Ovary (tissue), 9 donors: ENCODE results near the gene PRM1. TPM values are rescaled to one million over a fixed set of nuclear protein-coding genes. Genes with fewer than 3 reads are reported as not detected.

ENCODE experiments used
- DNase-seq, 5 donors: peaks; one replicate each; pipeline ENCODE4 v3.0.0-alpha.2; 2019 to 2020
- H3K27ac ChIP-seq, 2 donors: fragments of 200-600 bp; one replicate each; pipeline versions ENCODE4 v1.5.1 to v1.8.0; 2019 to 2022
- H3K27me3 ChIP-seq: fragments of 200-600 bp; one replicate; pipeline ENCODE4 v1.8.0; 2022
- H3K36me3 ChIP-seq: fragments of 200-600 bp; sonication (generic); one replicate; pipeline ENCODE4 v1.5.1; 2019
- H3K4me1 ChIP-seq: one replicate; pipeline ENCODE4 v1.8.1; 2013; ENCODE audit warnings: mild to moderate bottlenecking, moderate library complexity; ENCODE audit not compliant: insufficient read depth
- H3K4me3 ChIP-seq: fragments of 200-600 bp; sonication (generic); one replicate; pipeline ENCODE4 v1.5.1; 2017
- H3K9me3 ChIP-seq, 2 donors: fragments of 200-600 bp in 1 of 2; sonication (generic) in 1 of 2; one replicate each; pipeline versions ENCODE4 v1.5.1 to v1.8.1; 2013 to 2019; ENCODE audit warnings: mild to moderate bottlenecking in 1 of 2, moderate library complexity in 1 of 2
- EP300 ChIP-seq: sonication (generic); formaldehyde crosslinking; IDR thresholded peaks from one replicate; pipeline ENCODE4 v1.6.1; 2017; ENCODE audit warnings: antibody characterized with exemption
- POLR2A ChIP-seq: fragments of 450-650 bp; IDR thresholded peaks from one replicate; pipeline ENCODE4 v1.6.1; 2017; ENCODE audit warnings: antibody characterized with exemption, mild to moderate bottlenecking, moderate library complexity
- WGBS, 3 donors: extraction: QIAGEN DNeasy Blood & Tissue Kit in 1 of 3; methylation state at CpG; one replicate each; pipeline versions ENCODE4 v1.1.5 to v1.1.7; 2013 to 2017; 5-methylcytosine and 5-hydroxymethylcytosine counted together
- intact Hi-C, 4 donors: fragments of 100-400 bp; cut with DNase I; formaldehyde crosslinking; loops; one replicate each; pipeline versions ENCODE4 v1.11.0 to v1.15.1; 2022 to 2023
- polyA plus RNA-seq, 2 donors: library from polyadenylated mRNA; stranded (reverse); fragments of 200-250 nt in 1 of 2; fragments of 350-450 nt in 1 of 2; fragmentation: Illumina TruSeq in 1 of 2; extraction: RNeasy Lipid Tissue Mini Kit (QIAGEN cat#74804) in 1 of 2; gene quantifications; one replicate each; pipeline ENCODE4 v1.2.3, GENCODE V29; 2013 to 2014
- total RNA-seq, 7 donors: library from RNA; depleted of rRNA in 2 of 7; stranded (reverse); fragments of >200 nt in 2 of 7; fragmentation: NEBNext Ultra II Directional in 3 of 7; extraction: Animal tissue kit (Norgen Biotek cat#: 25700) in 3 of 7; gene quantifications; one replicate each; pipeline versions ENCODE4 v1.1.0 to v1.2.4, GENCODE V29; 2016 to 2023
- TF ChIP-seq, protein P1 (sequence below), 3 donors: fragments of 450-650 bp in 2 of 3; fragments of 200-600 bp in 1 of 3; IDR thresholded peaks; one replicate each; pipeline versions ENCODE4 v1.5.1 to v1.8.0; 2016 to 2022; ENCODE audit warnings: antibody characterized with exemption in 3 of 3, mild to moderate bottlenecking in 1 of 3
- donor health status: DM: no; HTN: no; CAD: no; lungs with moderate emphysema.
- donor health status: DM: no; HTN: no; CAD: no.
- donor health status: Bipolar disorder and iron deficiency.
- donor health status: DM: yes; HTN: yes; CAD: no.
- donor health status: DM: no; HTN: no; CAD: no.
- donor health status: DM: yes; HTN: yes; CAD: no.

Gene PRM1
- total and polyA plus RNA-seq, 9 donors, result not detected

DNA sequence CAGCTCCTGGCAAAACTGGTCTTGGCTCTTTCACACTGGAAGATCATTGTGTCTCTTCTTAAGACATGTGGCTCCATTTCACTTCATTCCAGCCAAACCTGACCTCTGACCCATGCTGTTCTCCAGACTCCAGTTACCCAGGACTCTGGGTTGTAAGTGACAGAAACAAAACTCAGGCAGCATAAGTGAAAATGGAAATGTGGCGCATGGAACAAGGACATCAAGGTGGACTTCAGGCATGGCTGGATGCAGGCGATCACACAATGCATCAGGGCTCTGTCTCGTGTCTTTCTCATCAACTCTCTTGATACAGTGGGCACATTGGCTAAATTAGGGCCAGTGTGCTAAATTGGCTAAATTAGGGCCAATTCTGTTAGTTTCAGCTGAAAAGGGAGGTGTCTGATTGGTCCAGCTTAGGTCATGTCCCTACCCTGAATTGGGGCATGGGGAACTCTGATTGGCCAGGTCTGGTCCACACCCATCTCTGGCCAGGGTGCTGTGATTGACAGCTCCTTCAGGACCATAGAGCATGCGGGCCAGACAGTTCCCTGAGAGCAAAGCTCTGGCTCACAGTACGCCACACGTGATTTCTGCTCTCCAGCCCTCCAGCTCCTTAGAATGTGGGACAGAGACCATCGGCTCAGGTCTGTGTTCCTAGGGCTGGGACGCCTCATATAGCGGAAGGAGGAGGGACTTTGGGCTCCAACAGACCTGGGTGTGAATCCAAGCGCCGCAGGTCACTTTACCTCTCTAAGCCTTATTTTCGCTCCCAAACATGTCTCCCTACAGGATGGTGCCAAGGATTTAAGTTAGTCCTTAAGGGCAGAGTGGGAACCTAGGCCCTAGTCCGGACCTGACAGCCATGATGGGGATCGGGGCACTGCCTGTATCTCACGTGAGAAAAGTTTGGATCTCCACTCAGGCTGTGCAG is 42.6 kb downstream of the PRM1 start:
- no peaks in the 10 kb centered on the region for H3K27me3 ChIP-seq
- no peak for TF ChIP-seq POLR2A
- no peak for TF ChIP-seq EP300
- TF ChIP-seq, protein P1, sequence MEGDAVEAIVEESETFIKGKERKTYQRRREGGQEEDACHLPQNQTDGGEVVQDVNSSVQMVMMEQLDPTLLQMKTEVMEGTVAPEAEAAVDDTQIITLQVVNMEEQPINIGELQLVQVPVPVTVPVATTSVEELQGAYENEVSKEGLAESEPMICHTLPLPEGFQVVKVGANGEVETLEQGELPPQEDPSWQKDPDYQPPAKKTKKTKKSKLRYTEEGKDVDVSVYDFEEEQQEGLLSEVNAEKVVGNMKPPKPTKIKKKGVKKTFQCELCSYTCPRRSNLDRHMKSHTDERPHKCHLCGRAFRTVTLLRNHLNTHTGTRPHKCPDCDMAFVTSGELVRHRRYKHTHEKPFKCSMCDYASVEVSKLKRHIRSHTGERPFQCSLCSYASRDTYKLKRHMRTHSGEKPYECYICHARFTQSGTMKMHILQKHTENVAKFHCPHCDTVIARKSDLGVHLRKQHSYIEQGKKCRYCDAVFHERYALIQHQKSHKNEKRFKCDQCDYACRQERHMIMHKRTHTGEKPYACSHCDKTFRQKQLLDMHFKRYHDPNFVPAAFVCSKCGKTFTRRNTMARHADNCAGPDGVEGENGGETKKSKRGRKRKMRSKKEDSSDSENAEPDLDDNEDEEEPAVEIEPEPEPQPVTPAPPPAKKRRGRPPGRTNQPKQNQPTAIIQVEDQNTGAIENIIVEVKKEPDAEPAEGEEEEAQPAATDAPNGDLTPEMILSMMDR (IDR thresholded peaks at IDR 0.05), result no peak
- no peak overlapping the region for H3K27ac ChIP-seq
- intact Hi-C loops, result no loop called here
- 96 to 97% (median 96%) methylated on average over 15 of the region's 15 CpGs for WGBS, 3 donors
- H3K4me3 ChIP-seq, result no peak overlapping the region
- DNase-seq, result no peak
- H3K36me3 ChIP-seq, result no peaks in the 10 kb centered on the region
- H3K9me3 ChIP-seq, result no peaks in the 10 kb centered on the region
- H3K4me1 ChIP-seq, result no peaks in the 10 kb centered on the region

DNA sequence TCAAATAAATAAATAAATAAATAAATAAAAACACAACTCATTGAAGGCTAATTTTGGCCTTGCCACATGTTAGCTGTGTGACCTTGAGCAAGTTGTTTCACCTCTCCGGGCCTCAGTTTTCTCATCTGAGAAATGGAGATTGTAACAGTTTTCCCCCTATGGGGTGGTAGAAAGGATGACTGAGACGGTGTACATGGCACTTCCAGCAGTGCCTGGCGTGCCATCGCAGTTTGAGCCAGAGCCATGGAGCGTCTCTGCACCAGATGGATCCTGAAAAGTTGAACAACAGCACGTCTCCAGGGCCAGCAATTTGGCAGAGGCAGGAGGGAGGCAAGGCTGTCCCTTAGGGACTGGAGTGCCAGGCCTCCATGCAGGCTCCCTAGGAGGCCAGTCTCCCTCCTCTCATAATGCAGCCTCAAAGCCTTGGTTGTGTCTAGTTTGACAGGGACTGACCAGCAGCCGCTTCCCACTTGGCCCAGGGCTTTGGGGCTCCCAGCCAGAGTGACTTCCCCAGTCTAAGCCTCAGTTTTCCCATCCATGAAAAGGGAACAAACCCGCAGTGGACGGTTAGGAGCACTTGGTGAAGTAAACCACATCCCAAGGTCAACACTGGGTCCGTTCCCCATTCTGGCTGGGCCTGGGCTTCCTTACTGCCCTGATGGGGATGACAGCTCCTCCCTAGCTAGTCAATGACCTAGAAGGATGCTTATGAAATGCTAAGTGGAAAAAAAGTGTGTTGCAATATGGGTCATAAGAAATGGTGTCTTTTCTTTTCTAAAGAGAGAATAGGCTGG is 44.5 kb downstream of the PRM1 start:
- no peaks in the 10 kb centered on the region for H3K27me3 ChIP-seq
- H3K4me3 ChIP-seq, result no peak overlapping the region
- no peaks in the 10 kb centered on the region for H3K9me3 ChIP-seq
- no peaks in the 10 kb centered on the region for H3K4me1 ChIP-seq
- WGBS, 3 donors, result 73 to 82% (median 80%) methylated on average over 9 to 10 of the region's 10 CpGs
- H3K27ac ChIP-seq, result no peak overlapping the region
- H3K36me3 ChIP-seq, result no peaks in the 10 kb centered on the region
- TF ChIP-seq, protein P1 (IDR thresholded peaks at IDR 0.05), result no peak
- no peak for TF ChIP-seq EP300
- intact Hi-C loops, result no loop called here
- DNase-seq, result no peak

DNA sequence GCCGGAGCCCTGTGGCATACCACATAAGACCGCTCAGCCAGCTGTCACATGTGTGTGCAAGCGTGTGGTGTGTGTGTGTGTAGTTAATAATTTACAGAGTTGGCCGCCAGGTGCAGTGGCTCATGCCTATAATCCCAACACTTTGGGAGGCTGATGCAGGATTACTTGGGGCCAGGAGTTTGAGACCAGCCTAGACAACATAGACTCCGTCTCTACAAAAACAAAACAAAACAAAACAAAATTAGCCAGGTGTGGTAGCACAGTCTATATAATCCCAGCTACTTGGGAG is 45.5 kb downstream of the PRM1 start:
- DNase-seq, result no peak
- intact Hi-C loops, result no loop called here
- H3K9me3 ChIP-seq, result no peaks in the 10 kb centered on the region
- TF ChIP-seq, protein P1 (IDR thresholded peaks at IDR 0.05), result no peak
- TF ChIP-seq POLR2A (no peak), EP300 (no peak)
- H3K27me3 ChIP-seq, result no peaks in the 10 kb centered on the region
- H3K4me3 ChIP-seq, result no peak overlapping the region
- no peak overlapping the region for H3K27ac ChIP-seq
- H3K4me1 ChIP-seq, result no peaks in the 10 kb centered on the region
- no peaks in the 10 kb centered on the region for H3K36me3 ChIP-seq
- 90 to 92% (median 91%) methylated on average over 5 of the region's 5 CpGs for WGBS, 3 donors

DNA sequence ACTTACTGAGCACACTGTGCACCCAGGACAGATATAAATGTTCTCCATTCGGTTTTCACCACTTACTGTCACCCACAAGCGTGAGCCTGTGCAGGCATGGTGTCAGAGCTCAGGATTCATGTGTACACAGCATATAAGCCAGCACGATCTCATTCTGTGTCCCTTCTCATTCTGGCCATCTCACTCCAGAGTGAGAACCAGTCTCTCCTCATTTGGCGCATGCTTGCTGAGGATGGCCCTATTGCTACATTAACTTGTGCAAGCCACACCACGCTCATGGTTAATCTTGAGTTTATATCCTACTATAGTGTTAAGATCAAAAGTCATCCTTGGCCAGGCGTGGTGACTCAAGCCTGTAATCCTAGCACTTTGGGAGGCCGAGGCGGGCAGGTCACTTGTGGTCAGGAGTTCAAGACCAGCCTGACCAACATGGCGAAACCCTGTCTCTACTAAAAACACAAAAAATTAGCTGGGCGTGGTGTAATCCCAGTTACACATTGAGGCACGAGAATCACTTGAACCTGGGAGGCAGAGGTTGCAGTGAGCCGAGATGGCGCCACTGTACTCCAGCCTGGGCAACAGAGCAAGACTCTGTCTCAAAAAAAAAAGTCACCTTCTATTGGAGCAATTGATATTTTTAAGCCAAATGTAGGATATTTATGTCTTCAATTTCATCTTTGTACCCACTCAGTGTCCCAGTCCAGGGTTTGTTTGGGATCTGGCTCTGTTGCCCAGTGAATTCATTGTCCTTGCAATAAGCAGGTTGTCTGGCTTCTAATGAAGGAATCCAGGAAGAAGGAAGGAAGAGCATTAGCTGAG is 46.0 kb downstream of the PRM1 start:
- Histone ChIP-seq H3K36me3 (no peaks in the 10 kb centered on the region), H3K27ac (no peak overlapping the region), H3K9me3 (no peaks in the 10 kb centered on the region), H3K4me3 (no peak overlapping the region), H3K4me1 (no peaks in the 10 kb centered on the region), H3K27me3 (no peaks in the 10 kb centered on the region)
- WGBS, 3 donors, result 91 to 94% (median 92%) methylated on average over 13 of the region's 13 CpGs
- intact Hi-C loops, result no loop called here
- DNase-seq, result no peak
- TF ChIP-seq, protein P1 (IDR thresholded peaks at IDR 0.05), result no peak
- TF ChIP-seq POLR2A (no peak), EP300 (no peak)
